MV-4-11 (cell line): ENCODE measurements around the gene PPCDC.

ENCODE experiments used
- DNase-seq: peaks from one replicate; lab custom pipeline; 2025; lab: John Stamatoyannopoulos, UW

The PPCDC gene

DNA sequence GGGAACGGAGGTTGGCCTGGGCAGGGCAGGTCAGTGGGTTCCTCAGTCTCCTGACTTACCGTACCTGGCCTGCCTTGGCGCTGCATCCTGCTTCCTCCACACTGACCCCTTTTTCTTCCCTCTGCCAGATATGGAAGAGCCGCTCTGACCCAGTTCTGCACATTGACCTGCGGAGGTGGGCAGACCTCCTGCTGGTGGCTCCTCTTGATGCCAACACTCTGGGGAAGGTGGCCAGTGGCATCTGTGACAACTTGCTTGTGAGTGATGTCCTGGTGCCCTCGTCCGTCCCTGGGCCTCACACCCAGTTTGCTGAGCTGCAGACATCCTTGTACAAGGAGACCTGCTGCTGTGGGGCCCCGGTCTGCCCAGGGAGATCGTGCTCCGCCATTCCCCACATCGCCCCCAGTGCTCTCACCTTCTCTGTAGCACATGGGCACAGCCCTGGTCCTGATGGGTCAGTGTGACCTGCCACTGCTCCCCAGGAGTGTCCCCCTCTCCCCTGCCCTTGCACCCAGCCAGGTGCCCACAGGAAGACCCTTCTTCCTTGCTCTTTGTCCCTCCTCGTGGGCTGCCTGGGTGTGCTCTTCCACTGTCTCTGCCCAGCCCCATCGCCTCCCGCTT is 21.0 kb downstream of the PPCDC start:
- DNase-seq = no peak

DNA sequence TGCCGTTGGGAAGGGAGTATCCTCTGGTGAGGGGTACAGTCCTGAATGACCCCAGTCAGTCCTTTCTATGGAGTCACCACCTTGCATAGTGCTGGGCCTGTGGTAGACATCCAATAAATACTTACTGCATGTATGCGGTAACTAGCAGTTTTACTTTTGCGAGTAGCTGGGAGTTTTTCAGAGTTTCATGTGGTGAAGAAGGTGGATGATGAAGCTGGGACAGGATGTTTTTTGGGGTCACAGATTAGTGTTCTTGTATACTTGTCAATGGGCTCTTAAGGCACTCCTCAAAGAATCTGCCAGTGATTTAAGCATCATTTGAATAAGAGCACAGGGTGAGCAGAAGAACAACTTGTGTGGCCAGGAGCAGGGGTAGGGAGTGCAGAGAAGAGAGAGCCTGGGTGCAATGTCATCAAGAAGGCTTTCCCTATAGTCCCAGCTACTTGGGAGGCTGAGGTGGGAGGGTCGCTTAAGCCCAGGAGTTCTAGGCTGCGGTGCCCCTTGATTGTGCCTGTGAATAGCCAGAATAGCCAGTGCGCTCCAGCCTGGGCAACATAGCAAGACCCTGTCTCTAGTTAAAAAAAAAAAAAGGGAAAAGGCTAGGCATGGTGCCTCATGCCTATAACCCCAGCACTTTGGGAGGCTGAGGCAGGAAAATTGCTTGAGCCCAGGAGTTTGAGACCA is 22.1 kb downstream of the PPCDC start:
- no peak for DNase-seq

DNA sequence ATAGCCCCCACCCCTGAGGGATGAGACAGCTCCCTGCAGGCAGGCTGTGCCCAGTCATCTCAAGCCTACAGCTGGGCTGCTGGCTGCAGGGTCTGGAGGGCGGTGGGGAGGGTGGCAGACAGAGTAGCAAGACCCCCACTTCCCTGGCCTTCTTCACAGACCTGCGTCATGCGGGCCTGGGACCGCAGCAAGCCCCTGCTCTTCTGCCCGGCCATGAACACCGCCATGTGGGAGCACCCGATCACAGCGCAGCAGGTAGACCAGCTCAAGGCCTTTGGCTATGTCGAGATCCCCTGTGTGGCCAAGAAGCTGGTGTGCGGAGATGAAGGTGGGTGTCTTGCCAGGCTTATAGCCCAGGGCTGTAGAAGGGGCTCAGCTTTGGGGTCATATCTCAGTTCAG is 25.0 kb downstream of the PPCDC start:
- no peak for DNase-seq

DNA sequence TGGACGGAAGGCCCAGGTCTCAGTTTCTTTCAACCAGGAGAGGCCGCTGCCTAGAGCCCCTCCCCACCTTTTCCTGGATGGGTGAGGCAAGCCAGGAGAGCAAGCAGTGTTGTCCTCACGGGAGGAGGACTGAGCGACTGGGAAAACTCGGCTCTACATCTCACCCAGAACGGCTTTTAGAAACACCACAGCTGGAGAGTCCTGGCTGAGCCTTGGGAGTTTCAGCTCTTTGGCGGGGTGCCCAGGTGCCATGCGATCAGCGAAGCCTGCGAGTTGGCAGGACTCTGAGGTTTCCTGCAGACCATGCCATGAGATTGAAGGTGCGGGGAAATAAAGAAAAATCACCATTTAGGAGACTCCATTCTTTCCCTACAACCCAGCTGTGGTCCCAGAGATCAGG is 26.0 kb downstream of the PPCDC start:
- no peak for DNase-seq

DNA sequence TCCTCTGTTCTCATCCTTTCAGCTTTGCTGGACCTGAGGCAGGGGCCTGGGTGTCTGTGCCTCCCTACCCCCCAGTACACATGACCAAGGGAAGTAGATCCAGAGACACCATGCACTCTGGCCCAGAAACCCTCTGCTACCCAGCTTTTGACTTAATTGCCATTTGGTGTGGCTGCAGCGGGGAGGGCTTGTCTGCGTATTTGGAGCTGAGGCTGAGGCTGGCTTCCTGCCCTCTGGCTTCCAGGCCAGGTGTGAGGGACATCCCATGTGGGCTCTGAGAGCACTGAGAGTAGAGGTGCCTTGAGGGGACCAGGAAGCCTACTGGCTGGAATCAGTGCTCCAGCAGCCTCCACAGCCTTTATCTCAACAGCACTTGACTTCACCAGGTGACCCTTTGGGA is 26.9 kb downstream of the PPCDC start:
- no peak for DNase-seq

DNA sequence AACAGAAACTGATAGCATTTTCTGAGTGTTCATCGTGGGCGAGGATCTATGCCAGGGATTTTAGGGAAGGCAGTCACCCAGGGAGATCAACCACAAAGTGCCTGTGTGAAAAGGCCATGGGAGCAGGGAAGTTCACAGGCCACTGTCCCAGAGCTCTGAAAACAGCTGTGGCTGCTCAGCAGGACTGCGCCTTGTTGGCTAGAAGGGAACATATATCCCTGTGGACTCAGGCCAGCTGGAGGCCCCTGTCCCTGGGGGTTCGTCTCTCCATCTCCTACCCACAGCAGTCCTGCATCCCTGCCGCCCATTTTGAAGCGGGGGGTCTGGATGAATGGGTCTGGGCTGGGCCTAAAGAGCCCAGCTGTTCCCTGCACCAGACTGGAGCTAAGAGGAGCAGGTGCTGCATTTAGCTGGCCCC is 27.8 kb downstream of the PPCDC start:
- peak; percentile 34 for DNase-seq

DNA sequence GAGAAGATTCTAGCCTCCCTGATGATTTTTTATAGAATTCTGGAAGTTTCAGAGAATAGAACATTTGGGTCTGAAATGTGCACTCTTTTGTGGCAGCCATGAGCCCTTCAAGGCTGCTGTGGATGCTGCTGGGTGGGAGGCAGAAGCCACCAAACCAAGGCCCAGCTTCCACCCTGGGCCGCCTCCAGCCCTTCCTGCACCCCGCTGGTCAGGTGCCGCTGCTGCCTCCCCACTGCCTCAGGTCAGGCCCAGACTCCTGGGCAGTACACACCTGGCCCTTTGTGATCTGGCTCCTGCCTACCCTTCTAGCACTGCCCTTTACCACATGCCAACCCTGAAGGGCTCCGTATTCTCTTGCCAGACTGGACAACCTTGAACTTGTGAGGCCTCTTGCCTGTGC is 28.3 kb downstream of the PPCDC start:
- DNase-seq = no peak

DNA sequence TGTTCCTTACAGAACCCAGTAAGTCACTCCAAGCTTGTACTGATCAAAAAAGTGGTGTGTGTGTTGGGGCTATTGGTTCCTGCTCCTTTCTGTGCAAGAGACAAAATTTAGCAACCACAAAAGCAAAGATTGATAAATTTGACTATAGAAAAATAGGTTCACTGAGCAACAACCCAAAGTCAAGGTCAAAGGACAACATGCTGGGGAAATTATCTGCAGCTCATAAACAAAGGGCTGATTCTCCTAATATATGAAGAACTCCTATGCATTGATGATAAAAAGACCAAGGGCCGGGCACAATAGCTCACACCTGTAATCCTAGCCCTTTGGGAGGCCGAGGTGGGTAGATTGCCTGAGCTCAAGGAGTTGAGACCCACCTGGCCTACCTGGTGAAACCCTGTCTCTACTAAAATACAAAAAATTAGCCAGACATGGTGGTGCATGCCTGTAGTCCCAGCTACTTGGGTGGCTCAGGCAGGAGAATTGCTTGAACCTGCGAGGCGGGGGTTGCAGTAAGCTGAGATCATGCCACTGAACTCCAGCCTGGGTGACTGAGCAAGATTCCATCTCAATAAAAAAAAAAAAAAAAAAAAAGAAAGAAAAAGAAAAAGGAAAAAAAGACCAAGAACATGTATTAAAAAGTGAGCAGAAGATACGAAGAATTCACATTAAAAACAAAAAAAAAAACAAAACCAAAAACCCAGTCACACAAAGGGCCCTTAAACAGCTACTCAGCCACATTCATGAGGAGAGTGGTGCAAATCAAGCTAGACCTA is 29.8 kb downstream of the PPCDC start:
- DNase-seq = no peak

DNA sequence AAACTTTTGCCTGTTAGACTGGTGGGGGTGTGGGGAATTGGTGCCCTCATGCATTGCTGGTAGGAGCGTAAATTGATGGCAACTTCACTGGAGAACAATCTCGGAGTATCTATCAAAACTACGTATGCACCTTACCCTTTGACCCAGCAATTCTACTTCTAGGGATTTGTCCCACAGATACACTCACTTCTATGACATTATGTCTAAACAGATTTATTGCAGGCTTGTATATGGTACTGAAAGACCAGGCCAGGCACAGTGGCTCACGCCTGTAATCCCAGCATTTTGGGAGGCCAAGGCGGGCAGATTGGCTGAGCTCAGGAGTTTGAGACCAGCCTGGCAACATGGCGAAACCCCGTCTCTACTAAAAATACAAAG is 30.3 kb downstream of the PPCDC start:
- no peak for DNase-seq

DNA sequence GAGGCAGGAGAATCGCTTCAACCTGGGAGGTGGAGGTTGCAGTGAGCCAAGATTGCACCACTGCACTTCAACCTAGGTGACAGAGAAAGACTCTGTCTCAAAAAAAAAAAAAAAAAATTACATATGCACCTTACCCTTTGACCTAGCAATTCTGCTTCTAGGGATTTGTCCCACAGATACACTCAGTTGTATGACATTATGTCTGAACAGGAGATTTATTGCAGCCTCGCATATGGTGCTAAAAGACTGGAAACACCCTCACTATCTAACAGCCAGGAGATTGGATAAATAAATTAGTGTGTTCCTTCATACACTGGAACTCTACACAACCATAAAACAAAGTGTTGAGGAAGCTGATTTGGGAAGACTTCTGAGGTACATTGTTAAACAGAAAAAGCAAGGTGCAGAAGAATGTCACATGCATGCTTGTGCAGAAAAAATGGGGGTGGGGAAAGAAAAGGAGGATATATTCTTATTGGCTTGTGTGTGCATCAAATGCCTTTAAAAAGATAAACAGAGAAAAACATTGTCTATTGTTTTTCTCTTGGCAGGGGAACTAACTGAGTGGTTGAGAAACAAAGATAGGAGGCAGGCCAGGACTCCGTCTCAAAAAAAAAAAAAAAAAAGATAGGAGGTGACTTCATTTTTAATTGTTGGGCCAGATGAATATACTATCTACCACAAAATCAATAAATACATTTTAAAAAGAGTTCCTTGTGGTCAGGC is 30.9 kb downstream of the PPCDC start:
- no peak for DNase-seq

DNA sequence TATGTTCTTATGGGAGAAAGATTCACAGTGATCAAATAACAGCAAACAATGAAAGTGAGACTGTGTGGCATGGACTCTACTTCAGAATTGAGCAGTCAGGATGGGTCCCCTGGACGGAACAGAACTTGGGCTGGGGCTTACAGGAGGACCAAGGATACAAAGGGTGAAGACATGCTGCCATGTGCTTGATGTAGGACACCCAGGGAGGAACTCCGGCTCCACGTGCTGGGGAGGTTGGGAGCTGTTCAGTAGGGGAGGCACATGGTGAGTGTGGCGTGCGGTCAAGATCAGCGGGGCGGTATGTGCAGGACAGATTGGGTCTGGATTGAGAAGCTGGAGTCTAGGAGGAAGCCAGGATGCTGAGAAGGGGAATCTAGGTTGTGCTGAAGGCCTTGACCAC is 32.6 kb downstream of the PPCDC start:
- no peak for DNase-seq

DNA sequence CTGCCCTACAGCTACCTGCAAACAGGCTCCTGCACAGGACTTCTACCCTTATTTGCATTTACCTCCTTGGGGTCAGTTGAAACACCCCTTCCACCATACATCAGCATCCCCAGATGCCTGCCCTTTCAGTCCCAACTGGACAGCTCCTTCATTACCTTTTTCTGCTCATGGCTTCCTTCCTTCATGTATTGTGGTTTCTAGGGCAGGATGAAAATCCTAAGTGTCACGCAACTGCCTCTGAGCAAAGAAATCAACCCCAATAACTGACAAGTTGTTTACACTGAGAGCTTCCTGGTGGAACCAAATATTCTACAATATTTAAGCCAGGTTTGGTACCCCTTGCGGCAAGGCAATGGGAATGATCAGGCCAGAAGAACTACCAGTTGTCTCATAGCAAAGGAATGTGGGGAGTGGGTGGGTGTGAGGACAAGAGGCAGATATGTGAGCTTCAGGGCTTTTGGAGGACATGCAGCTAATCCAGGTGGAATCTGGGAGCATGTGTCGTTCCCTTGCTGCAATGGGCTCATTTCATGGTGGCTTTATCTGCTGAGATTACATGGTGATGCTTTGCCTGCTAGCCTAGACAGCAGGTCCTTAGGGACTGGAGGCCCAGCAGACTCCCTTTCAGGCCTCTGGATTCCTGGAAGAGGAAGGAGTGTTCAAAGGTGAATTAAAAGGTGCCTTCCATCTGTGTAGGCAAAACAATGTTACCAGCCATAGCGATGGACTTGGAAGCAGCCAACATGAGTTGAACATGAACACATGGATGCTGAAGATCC is 34.9 kb downstream of the PPCDC start:
- DNase-seq = no peak

DNA sequence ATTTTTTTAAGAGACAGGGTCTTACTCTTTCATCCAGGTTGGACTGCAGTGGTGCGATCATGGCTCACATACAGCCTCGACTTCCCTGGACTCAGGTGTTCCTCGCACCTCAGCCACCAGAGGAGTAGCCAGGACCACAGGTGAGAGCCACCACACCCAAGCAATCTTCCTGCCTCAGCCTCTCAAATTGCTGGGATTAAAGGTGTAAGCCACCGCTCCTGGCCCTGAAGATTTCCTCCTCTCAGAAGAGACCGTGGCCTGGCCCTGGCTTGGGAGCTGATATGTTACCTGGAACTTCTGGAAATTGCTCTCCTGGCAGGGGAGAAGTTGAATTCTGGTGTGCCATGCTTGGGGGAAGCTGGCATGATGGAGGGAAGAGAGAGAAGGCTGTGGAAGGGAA is 36.2 kb downstream of the PPCDC start:
- DNase-seq = no peak

DNA sequence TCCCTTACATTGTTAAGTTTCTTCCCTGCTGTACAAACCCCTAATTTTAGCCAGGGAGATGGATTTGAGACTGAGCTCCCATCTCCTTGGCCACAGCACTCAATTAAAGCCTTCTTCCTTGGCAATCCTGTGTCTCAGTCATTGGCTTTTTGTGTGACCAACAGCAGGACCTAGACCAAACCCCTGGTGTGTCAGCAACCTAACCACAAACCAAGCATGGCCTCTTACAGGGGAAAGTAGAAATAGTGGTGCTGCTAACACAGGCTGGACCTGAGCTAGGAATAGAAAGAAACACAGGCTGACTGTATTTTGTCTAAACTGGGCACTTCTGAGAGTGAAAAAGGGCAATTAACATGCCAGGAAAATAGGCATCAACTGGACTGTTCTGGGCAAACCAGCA is 37.9 kb downstream of the PPCDC start:
- peak; percentile 89 for DNase-seq

DNA sequence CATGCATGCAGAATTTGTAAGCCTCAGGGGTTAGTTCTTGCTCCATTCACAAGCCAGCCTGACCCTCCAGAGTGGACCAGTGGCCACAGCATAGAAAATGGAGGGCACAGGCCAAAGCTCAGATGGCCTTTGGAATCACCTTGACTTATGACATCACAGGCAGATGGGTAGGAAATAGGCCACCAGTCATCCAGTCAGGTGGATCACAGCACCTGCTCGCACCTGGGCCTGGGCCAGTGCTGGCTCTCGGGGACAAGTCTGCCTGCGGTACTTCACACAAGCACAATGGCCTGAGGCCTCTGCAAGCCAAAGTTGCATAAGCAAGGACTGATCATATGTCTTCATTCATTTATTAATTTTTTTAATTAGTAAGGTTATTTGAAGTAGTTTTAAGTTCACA is 39.3 kb downstream of the PPCDC start:
- DNase-seq = no peak

DNA sequence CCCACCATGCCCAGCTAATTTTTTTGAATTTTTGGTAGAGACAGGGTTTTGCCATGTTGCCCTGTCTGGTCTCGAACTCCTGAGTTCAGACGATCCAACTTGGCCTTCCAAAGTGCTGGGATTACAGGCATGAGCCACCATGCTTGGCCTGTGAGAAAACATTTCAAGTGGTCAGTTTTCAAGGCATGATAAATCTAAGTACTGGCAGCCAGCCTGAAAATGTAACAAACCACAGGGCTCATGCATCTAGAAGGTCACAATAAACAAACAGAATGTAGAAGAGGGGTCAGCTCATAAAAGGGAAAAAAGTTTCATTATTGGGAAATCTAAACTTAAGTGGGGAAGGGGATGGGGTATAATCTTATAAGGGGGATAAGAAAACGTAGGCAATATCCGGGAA is 39.9 kb downstream of the PPCDC start:
- no peak for DNase-seq

DNA sequence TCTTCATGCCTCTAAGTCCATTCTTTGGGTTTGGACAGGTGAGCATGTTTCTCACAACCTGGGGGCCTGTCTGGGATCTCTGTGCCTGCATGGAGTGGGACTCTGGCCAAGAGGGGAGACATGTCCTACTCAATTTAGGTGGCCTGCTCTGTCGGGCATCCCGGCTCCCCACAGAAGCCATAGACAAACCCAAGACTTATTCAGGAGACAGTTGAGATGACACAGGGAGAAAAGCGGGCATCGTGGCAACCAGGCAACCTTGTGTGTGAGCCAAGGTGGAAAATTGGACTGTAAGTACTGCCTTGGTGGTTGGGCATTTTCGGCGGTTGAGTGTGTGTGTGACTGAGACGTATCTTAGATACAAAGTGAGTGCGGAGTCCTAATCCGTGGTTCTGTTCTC is 40.5 kb downstream of the PPCDC start:
- no peak for DNase-seq

DNA sequence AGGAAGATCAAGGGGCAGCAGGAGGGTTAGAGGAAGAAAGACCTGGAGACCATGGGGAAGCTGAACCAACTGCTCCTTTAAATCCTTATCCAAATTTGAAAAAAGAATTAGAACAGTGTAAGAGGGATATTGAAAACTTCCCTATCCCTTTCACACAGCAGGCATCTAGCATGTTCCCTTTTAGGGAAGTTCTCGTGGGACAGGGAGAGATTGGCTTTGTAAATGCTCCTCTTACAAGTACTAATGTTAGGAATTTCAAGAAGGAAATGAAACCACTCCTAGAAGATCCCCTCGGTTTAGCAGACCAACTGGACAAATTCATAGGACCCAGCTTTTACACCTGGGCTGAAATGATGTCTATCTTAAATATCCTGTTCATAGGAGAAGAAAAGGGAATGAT is 41.5 kb downstream of the PPCDC start:
- no peak for DNase-seq

DNA sequence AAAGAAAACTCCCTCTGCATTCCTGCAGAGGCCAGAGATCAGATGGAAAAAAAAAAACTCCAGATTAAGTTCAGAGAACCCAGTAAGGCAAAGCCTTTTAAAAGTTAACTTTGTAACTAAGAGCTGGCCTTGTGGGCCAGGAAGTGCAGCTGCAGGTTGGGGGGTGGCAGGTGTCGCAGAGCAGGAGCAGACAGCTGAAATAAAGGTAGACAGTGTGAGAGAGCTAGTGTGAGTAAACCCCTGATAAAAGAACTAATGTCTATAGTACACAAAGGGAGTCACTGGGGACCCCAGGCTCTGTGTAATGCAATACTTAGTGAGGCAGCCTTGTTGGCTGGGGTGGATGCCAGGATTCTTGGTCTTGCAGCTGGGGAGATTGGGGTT is 42.1 kb downstream of the PPCDC start:
- no peak for DNase-seq

DNA sequence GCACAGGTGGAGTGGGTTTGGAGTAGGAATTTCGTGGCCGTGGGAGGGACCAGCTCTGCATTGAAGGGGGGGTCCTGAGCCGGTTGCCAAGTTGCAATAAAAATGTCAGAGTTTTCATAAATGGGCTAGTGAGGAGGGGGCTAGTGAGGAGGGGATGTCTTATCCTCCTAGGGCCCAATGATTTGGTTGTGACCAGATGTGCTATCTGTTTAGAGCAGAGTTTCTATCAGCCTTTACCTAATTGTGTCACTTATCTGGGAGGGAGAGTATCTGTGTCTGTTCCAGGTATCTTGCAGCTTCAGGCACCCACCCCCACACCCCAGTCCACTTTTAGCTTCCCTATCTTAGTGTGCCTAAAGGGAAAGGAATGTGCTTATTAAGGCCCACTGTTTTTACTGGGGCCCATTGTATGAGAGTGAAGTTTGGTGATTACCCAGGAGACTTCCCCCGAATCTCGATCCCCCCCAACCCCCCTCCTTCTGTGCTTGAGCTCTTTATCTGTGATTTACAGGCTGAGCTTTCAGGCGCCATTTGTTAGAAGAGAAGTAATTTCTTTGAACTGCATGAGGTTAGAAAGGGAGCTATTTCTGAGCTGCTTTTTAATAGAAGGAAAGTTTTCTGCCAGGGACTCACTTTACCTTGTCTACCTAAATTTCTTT is 42.6 kb downstream of the PPCDC start:
- no peak for DNase-seq

DNA sequence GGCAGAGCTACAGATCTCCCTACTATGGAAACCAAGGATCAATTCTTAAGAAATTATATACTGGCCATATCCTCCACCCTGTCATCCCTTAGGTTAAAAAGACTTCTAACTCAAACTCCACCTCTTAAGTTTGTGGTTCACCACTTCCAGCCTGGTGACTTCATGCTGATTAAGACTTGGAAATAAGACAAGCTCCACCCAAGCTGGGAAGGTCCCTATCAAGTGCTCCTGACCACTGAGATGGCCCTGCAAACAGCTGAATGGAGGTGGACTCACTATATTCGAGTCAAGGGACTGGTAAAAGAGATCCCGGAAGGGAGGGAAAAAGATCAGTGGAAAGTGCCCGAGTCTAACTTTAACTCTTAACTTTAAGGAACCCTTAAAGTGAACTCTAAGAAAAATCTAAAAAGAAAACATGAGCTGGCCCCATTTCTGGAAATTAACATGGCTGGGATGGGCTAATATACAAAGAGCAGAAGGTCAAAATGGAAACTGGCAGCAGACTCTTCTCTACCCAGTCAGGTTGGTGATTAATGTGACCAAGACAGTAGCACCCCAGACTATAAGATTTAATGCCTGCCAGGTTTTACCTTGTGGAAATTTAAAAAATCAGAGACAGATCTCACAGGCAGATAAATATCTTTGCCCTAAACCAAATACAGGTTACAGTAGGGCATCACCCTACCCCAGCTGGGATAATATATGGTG is 43.9 kb downstream of the PPCDC start:
- DNase-seq = peak; percentile 82
